Measurements from ENCODE around the gene C16orf92. TPM values are rescaled to one million over a fixed set of nuclear protein-coding genes. Genes with fewer than 3 reads are reported as not detected.

Gene C16orf92
- total and polyA plus RNA-seq, 2 of the 13 experiments (the other 11 are each of a cell fraction or from before 2014, with no cell fraction given), result not detected

DNA sequence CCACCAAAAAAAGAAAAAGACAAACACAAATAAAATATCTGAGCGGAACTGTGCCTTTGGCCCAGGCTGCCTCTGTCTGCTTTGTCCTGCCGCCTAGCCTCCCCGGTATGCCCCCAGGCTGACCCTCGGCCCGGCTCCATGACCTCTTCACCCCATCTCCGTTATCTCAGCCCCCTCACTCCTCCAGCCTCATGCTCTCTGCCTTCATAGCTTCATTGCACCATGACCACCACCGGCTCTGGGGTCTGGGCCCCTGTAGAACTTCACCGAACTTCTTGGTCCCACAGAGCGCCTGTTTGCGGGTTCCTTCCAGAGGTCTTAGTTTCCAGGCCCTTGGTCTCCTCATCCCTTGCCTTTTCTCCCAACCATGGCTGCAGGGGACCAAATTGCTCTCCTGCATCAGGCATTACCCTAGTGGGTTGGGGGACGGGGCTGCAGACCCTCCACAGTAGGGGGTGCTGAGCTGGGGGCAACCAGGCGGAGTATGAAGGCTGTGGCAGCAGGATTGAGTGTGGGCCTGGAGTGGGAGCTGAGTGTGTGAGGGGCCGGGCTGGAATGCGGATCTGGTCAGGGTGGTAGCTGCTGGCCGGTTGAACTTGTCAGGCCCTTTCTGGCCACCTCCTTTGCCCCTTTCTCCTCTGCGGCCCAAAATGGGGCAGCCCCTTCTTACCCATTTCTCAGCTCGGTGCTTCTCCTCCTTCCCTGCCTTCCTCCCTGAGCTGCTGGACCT, 34.5 kb upstream of the C16orf92 start:
- POLR2A ChIA-PET, result no interaction called here
- H3K4me2 ChIP-seq (ENCODE audit: low read depth, low read length), result no peak overlapping the region
- no peak overlapping the region for H3K27ac ChIP-seq (ENCODE audit: extremely low read length, insufficient read depth, low read length)
- DNase-seq (ENCODE audit: low spot score), result no peak
- no peaks in the 10 kb centered on the region for H3K4me1 ChIP-seq (ENCODE audit: insufficient read depth, low read length)
- no peak overlapping the region for H3K9ac ChIP-seq (ENCODE audit: insufficient read depth, low read depth, low read length)
- FAIRE-seq, result no peak
- in situ Hi-C loops (cut with HindIII; ENCODE audit: extremely low pct_ligation_motif_present, low pct_unique_long_range_greater_than_20kb) (no loop called here), intact Hi-C loops (cut with micrococcal nuclease; ENCODE audit: unreplicated experiment) (no loop called here)
- CTCF ChIA-PET (ENCODE audit: low intra/inter-chr PET ratio, low total read pairs), result no interaction called here
- H2AFZ ChIP-seq (ENCODE audit: low read length), result no peak overlapping the region
- H3K9me3 ChIP-seq (ENCODE audit: low read length), result no peaks in the 10 kb centered on the region
- no peaks in the 10 kb centered on the region for H4K20me1 ChIP-seq (ENCODE audit: insufficient read depth, low read length)
- H3K79me2 ChIP-seq (ENCODE audit: insufficient read depth, low read length), result no peaks in the 10 kb centered on the region
- no peaks in the 10 kb centered on the region for H3K27me3 ChIP-seq (ENCODE audit: control insufficient read depth in 1 of 2, insufficient read depth in 2 of 2, low read length in 2 of 2)
- no TSS peak for BruUV-seq (replicated peaks)
- TF ChIP-seq ZNF160 (CRISPR knock-in tag; IDR thresholded peaks at IDR 0.05) (no peak), ZNF383 (CRISPR knock-in tag; IDR thresholded peaks at IDR 0.05; ENCODE audit: borderline replicate concordance) (no peak), AGO2 (optimal IDR thresholded peaks at IDR 0.05; ENCODE audit: low read depth, low read length) (peak; percentile 30)
- ATAC-seq, result no peak
- peaks cover 47 to 92% of the 10 kb centered on the region in 2 experiments for H3K36me3 ChIP-seq (replicated peaks in 1 of 2; ENCODE audit: control insufficient read depth in 1 of 2, insufficient read depth in 2 of 2, low read length in 2 of 2)
- H3K4me3 ChIP-seq (replicated peaks in 1 of 3; ENCODE audit: insufficient read depth in 1 of 3, low read depth in 2 of 3, low read length in 3 of 3), result no peak overlapping the region
- 96% methylated on average over 17 of the region's 17 CpGs for WGBS (ENCODE audit: low lambda C conversion rate)

DNA sequence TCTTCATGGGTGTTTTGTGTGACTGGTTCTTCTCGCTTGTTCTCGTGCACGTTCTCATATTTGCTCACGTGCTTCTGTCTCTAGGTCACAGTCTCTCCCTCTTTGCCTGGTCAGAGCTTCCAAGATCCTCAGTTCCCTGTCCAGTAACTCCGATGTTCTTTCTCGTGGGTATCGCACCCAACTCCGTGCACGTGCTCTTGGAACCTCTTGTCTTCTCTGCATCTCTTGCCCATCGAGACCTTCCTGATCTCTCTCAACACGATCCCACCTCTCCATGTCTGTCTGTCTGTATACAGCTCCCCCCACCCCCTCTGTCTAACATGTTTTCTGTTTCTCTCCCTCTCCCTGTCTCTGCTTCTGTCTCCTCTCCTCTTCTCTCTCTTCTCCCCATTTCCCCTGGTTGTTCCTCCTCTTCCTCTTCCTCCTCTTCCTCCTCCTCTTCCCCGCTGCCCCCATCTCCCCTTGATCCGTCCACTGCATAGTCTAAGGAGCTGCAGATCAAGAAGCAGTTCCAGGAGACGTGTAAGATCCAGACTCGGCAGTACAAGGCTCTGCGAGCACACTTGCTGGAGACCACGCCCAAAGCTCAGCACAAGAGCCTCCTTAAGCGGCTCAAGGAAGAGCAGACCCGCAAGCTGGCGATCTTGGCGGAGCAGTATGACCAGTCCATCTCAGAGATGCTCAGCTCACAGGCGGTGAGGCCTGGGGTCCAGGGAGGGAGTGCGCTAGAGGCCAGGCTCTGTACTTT, 33.7 kb upstream of the C16orf92 start:
- ATAC-seq (no peak), DNase-seq (ENCODE audit: low spot score) (no peak), FAIRE-seq (no peak)
- in situ Hi-C loops (cut with HindIII; ENCODE audit: extremely low pct_ligation_motif_present, low pct_unique_long_range_greater_than_20kb), result no loop called here
- CTCF ChIA-PET (ENCODE audit: low intra/inter-chr PET ratio, low total read pairs), result no interaction called here
- Histone ChIP-seq H3K9ac (ENCODE audit: insufficient read depth, low read depth, low read length) (no peak overlapping the region), H4K20me1 (ENCODE audit: insufficient read depth, low read length) (no peaks in the 10 kb centered on the region), H3K4me3 (replicated peaks in 1 of 3; ENCODE audit: insufficient read depth in 1 of 3, low read depth in 2 of 3, low read length in 3 of 3) (no peak overlapping the region), H3K4me2 (ENCODE audit: low read depth, low read length) (no peak overlapping the region), H3K79me2 (ENCODE audit: insufficient read depth, low read length) (no peaks in the 10 kb centered on the region), H3K36me3 (replicated peaks in 1 of 2; ENCODE audit: control insufficient read depth in 1 of 2, insufficient read depth in 2 of 2, low read length in 2 of 2) (peaks cover 45 to 86% of the 10 kb centered on the region in 2 experiments), H2AFZ (ENCODE audit: low read length) (no peak overlapping the region), H3K27me3 (ENCODE audit: control insufficient read depth in 1 of 2, insufficient read depth in 2 of 2, low read length in 2 of 2) (no peaks in the 10 kb centered on the region), H3K27ac (ENCODE audit: extremely low read length, insufficient read depth, low read length) (no peak overlapping the region), H3K4me1 (ENCODE audit: insufficient read depth, low read length) (0 out of 2 replicates have a peak, but pooled peaks cover under 1% of the 10 kb centered on the region), H3K9me3 (ENCODE audit: low read length) (no peaks in the 10 kb centered on the region)
- intact Hi-C loops (cut with micrococcal nuclease; ENCODE audit: unreplicated experiment), result no loop called here
- WGBS (ENCODE audit: low lambda C conversion rate), result 96% methylated on average over 23 of the region's 23 CpGs
- POLR2A ChIA-PET, result interaction anchor here (1.0 kb wide), 1 partner anchor 16 kb away, joined by 3 read pairs; no protein-coding TSS in a partner anchor
- BruUV-seq (replicated peaks), result no TSS peak
- TF ChIP-seq ZFAT (CRISPR knock-in tag; conservative IDR thresholded peaks at IDR 0.05), result no peak
- TF ChIP-seq, protein P1, sequence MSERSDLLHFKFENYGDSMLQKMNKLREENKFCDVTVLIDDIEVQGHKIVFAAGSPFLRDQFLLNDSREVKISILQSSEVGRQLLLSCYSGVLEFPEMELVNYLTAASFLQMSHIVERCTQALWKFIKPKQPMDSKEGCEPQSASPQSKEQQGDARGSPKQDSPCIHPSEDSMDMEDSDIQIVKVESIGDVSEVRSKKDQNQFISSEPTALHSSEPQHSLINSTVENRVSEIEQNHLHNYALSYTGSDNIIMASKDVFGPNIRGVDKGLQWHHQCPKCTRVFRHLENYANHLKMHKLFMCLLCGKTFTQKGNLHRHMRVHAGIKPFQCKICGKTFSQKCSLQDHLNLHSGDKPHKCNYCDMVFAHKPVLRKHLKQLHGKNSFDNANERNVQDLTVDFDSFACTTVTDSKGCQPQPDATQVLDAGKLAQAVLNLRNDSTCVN (CRISPR knock-in tag; IDR thresholded peaks at IDR 0.05; ENCODE audit: borderline replicate concordance), result no peak
- TF ChIP-seq DR1 (CRISPR knock-in tag; IDR thresholded peaks at IDR 0.05), result no peak
- TF ChIP-seq ZNF550 (CRISPR knock-in tag; IDR thresholded peaks at IDR 0.05; ENCODE audit: borderline replicate concordance), result no peak
- no peak for TF ChIP-seq ZFP36 (IDR thresholded peaks at IDR 0.05; ENCODE audit: borderline replicate concordance, low read depth, low read length, partially characterized antibody)
- TF ChIP-seq, protein P2, sequence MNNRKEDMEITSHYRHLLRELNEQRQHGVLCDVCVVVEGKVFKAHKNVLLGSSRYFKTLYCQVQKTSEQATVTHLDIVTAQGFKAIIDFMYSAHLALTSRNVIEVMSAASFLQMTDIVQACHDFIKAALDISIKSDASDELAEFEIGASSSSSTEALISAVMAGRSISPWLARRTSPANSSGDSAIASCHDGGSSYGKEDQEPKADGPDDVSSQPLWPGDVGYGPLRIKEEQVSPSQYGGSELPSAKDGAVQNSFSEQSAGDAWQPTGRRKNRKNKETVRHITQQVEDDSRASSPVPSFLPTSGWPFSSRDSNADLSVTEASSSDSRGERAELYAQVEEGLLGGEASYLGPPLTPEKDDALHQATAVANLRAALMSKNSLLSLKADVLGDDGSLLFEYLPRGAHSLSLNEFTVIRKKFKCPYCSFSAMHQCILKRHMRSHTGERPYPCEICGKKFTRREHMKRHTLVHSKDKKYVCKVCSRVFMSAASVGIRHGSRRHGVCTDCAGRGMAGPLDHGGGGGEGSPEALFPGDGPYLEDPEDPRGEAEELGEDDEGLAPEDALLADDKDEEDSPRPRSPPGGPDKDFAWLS (CRISPR knock-in tag; IDR thresholded peaks at IDR 0.05; ENCODE audit: borderline replicate concordance), result no peak
- TF ChIP-seq ZNF430 (CRISPR knock-in tag; IDR thresholded peaks at IDR 0.05), result no peak
